HG02938 (cell line): Measurements from ENCODE around the gene IKBIP.
A peak's percentile ranks its signal among the peaks of the same experiment; 100 is the strongest.
"Not testable (repeated sequence)": the region's sequence is repeated elsewhere in the genome, so short reads cannot be mapped to it uniquely, and the experiment has no call there.

Experiments
- ATAC-seq: cut with Tn5 transposase; IDR thresholded peaks from one replicate; pipeline ENCODE4 v1.9.1; 2021; ENCODE audit warnings: mild to moderate bottlenecking, moderate library complexity; ENCODE audit not compliant: unreplicated experiment

Gene IKBIP

GRCh38 chr12:98644712-98645571, at the start of gene IKBIP, which contains the start of gene APAF1:
IKBIP (minus strand) TSS chr12:98644788; CDS start chr12:98644701, 87 bp downstream.
APAF1 (plus strand) TSS chr12:98645290; CDS start chr12:98648360, 3,070 bp downstream.
- ATAC-seq: peak; percentile 76

- no peak for ATAC-seq
Measured at GRCh38 chr12:98691351-98691750, 46.8 kb upstream of the IKBIP start.

- no peak for ATAC-seq
Measured at GRCh38 chr12:98686603-98687002, 42.0 kb upstream of the IKBIP start.

DNA sequence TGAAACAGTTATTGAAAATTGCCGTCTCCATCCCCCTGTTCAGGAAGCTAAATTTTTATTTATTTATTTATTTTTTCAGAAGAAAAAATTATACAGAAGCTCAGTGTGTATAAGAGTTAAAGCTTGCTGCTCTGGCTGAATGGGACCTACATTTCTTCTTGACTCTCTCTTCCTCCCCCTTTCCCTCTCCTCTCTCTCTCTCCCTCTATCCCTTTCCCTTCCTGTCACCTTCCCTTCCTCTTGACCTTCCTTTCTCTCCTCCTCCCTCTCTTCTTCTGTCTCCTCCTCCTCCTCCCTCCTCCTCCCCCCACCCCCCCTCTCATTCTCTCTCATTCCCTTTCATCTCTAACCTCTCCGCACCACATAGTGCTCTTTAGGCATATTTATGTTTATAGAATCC, 39.6 kb upstream of the IKBIP start:
- ATAC-seq: no peak

DNA sequence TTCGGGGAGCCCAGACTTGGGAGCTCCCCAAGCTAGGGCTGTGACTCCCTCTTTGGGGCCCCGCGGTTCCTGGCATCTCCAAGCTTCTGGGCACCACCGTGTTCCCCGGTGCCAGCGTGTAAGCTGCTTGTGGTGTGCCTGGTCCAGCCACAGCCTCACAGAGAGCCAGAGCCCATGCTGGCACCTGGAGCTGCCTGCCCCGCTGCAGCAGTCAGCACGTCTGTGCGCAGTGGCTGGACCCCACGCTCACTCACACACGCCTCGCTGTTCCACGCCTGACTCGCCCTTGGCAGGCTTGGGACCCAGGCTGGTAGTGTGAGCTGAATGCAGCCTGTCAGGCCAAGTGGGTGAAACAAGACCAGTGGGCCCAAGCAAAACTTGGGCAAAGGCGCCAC, 35.0 kb upstream of the IKBIP start:
- no peak for ATAC-seq

- ATAC-seq: no peak
Measured at GRCh38 chr12:98678946-98679610, 34.5 kb upstream of the IKBIP start.

DNA sequence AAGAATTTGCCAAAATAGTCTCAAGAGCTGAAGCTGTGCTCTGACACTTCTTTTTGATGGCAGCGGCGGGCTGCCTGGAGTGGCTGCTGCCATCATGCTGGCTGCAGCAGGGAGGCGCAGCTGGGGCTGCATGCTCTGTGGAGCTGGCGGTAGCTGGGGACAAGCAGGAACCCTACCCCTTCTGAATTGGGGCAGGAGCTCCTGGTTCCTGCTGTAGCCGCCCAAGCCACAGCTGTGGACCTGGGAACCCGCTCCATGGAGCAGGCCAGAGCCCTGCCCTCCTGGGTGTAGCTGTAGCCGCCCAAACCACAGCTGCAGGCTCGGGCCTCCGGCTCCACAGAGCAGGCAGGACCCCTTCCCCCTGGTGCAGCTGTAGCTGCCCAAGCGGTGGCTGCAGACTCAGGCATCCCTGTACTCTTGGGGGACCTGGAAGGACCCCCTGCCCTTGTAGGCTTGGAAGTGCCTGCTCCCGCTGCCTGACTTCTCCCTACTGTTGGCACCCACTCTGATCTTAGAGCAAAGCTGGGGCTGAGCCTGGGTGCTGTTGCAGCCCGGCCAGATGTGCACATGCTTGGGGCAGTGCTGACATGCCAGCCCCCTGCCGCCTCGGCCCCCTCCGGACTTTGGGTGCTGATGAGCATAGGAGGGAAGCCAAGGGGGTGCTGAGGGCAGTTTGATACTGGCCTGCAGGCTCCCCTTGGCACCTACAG, 33.8 kb upstream of the IKBIP start:
- no peak for ATAC-seq

GRCh38 chr12:98674841-98675240, 30.3 kb upstream of the IKBIP start:
- ATAC-seq: no peak

- ATAC-seq: no peak
Measured at GRCh38 chr12:98671459-98671858, 26.9 kb upstream of the IKBIP start.

- ATAC-seq: no peak
Measured at GRCh38 chr12:98669751-98670150, 25.2 kb upstream of the IKBIP start.

DNA sequence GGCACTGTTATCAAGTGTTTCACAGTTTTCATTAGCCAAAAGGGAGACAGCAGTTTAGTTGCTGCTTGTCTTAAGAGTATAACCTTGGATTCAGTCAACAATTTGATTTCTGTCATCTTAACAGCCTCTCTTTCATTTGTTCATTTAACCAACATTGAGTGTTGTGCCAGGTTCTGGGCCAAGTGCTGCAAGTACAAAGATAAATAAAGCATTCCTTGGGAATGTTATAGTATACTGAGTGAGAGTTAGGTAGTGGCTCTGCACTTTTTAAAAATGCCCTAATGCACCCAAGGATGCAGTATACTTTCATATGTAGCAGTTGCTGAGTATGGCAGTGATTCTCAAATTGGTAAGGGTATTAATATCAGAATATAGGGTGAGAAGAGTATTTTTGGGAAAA, 15.9 kb upstream of the IKBIP start:
- no peak for ATAC-seq

- ATAC-seq: no peak
Measured at GRCh38 chr12:98656289-98657101, 11.9 kb upstream of the IKBIP start.

DNA sequence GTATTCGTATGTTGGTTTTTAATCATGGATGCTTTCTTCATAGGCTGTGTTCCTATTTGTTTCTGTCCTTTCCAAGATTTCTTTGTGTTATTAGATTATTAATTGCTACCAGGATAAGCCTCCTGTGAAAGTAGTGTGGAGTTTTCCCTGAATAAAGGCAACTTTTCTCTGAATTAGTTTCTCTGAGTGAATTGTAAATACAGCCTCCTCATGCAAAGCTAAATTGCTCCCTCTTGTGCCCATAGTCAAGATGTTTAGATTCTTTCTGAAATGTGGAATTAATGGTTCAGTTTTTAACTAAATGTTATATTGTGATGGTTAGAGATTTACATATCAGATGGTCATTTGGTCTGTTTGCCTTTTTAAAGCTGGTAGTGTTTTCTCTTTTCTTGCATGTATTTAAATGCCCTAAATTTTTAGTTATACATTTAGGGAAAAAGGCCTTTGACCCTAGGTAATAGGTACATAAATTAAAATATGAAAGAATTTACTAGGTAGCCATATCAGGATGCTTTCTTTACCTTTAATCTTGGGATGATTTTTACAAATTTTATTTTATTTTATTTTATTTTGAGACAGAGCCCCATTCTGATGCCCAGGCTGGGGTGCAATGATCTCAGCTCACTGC, 9.4 kb upstream of the IKBIP start:
- peak; percentile 47 for ATAC-seq

DNA sequence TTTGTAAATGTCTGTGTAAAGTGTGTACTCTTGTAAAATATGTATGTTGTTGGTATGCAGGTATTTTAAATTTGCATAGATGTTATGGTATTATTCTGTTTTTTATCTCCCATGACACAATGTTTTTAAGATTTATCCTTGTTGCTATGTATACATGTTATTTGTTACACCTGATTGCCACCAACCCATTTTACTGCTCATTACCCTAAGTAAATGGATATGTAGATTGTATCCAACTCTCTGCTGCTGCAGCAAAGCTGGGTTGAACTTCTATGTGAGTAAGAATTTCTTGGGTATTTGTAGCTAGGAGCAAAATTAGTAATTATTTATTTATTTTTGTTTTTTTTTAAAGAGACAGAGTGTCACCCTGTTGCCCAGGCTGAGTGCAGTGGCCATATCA, 6.7 kb upstream of the IKBIP start:
- ATAC-seq: no peak

GRCh38 chr12:98646294-98647090, 1.9 kb upstream of the IKBIP start:
- no peak for ATAC-seq

DNA sequence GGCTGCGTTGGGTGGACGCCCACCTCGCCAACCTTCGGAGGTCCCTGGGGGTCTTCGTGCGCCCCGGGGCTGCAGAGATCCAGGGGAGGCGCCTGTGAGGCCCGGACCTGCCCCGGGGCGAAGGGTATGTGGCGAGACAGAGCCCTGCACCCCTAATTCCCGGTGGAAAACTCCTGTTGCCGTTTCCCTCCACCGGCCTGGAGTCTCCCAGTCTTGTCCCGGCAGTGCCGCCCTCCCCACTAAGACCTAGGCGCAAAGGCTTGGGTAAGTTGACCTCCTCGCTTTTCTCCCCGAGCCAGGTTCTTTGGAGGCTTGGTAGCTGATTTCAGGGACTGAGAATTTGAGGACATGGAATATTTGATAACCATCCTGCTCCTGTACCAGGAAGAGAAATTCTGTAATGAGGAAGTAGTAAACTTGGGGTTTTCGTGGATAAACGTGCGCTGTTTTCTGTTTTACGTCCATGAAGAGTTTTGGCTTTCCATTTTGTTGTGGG, 1.0 kb upstream of the IKBIP start:
- peak; percentile 2 for ATAC-seq

DNA sequence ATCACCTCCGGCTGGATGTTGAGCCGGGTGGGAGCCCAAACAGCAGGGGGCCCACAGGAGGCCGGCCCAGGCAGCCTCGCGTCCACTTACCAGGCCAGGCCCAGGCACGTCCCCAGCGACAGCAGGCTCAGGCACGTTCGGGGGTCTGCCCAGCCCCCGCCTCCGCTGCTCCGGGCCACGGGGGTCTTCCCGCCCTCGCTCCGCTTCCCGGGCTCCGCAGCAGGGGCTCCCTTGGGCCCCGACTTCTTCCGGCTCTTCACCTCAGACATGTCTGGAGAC, 216 bp downstream of the IKBIP start:
- peak; percentile 22 for ATAC-seq

DNA sequence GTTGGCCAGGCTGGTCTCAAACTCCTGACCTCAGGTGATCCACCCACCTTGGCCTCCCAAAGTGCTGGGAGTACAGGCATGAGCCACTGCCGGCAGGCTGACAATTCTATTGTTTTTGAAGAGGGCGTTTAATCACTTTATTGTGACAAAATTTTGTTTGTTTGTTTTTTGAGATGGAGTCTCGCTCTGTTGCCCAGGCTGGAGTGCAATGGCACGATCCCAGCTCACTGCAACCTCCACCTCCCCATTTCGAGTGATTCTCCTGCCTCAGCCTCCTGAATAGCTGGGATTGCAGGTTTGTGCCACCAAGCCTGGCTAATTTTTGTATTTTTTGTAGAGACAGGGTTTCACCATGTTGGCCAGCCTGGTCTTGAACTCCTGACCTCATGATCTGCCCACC, 1.8 kb downstream of the IKBIP start:
- not testable (repeated sequence) for ATAC-seq

DNA sequence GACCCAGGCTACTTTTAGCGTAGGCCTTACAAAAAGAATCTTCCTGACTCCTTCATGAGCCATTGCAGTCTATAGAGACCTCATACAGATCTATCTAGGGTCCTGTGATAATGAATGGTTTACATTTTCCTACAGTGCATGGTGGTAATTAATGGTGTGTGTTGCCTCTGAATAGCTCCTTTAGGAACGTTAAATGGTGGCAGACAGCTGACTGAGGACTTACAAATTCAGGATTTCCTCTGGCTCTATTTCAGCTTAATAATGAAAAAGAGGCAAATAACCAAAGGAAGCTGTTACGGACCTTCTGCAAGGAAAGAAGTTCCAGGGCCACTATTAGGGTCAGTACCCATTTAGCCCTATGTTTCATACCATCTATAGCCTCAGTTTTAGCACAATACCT, 5.1 kb downstream of the IKBIP start:
- ATAC-seq: no peak

GRCh38 chr12:98638009-98638408, 6.6 kb downstream of the IKBIP start:
- no peak for ATAC-seq
